Activated CD4-positive, alpha-beta T cell treated with anti-CD3 and anti-CD28 coated beads for 24 hours (primary cell): ENCODE results near the gene SIGLEC1.

ENCODE experiments used
- DNase-seq, 2 donors: peaks; one replicate each; pipeline ENCODE4 v3.0.0-alpha.2; 2020; ENCODE audit warnings: low read depth in 2 of 2

The SIGLEC1 gene

GRCh38 chr20:3680701-3681351 is 31.6 kb downstream of the SIGLEC1 start:
- DNase-seq = no peak

GRCh38 chr20:3679749-3680700 is 32.4 kb downstream of the SIGLEC1 start:
- DNase-seq = no peak

GRCh38 chr20:3678856-3679720 is 33.3 kb downstream of the SIGLEC1 start:
- DNase-seq = no peak

- DNase-seq = no peak
These were observed 34.2 kb downstream of the SIGLEC1 start for GRCh38 chr20:3678198-3678597.

GRCh38 chr20:3677733-3678132 is 34.7 kb downstream of the SIGLEC1 start:
- no peak for DNase-seq

GRCh38 chr20:3674995-3675900 is 37.2 kb downstream of the SIGLEC1 start:
- DNase-seq = no peak

GRCh38 chr20:3674447-3674846 is 38.0 kb downstream of the SIGLEC1 start:
- DNase-seq = no peak

GRCh38 chr20:3673221-3674070 is 39.0 kb downstream of the SIGLEC1 start:
- no peak for DNase-seq

- no peak for DNase-seq
These were observed 39.7 kb downstream of the SIGLEC1 start for GRCh38 chr20:3672547-3673171.

GRCh38 chr20:3671986-3672546 is 40.3 kb downstream of the SIGLEC1 start:
- DNase-seq = no peak

- DNase-seq = no peak
These were observed 41.5 kb downstream of the SIGLEC1 start for GRCh38 chr20:3670945-3671344.

- DNase-seq = no peak
These were observed 41.9 kb downstream of the SIGLEC1 start for GRCh38 chr20:3670511-3670910.

GRCh38 chr20:3669710-3670367 is 42.6 kb downstream of the SIGLEC1 start:
- DNase-seq = no peak

GRCh38 chr20:3667434-3668037 is 44.9 kb downstream of the SIGLEC1 start:
- no peak for DNase-seq

GRCh38 chr20:3663858-3664257 is 48.5 kb downstream of the SIGLEC1 start:
- no peak for DNase-seq

- no peak for DNase-seq
These were observed 49.2 kb downstream of the SIGLEC1 start, which contains the start of gene GFRA4 for GRCh38 chr20:3663031-3663701. Gene GFRA4 (minus strand): TSS chr20:3663399. CDS start chr20:3663399, 0 bp downstream.
